ENCODE data around the gene CERK.

- TF ChIP-seq YY1 (IDR thresholded peaks at IDR 0.05; ENCODE audit: insufficient read depth, insufficient read length) (no peak), SUZ12 (IDR thresholded peaks at IDR 0.05; ENCODE audit: extremely low read depth, insufficient read depth, insufficient read length) (no peak)
Measured at GRCh38 chr22:46662226-46662625, 75.8 kb downstream of the CERK start.
